ENCODE measurements around the gene ARHGEF28.

Gene ARHGEF28

GRCh38 chr5:73591698-73592501, 34.1 kb upstream of the ARHGEF28 start:
- no peak for DNase-seq
- Histone ChIP-seq H3K9me3 (ENCODE audit: severe bottlenecking) (no peaks in the 10 kb centered on the region), H3K36me3 (no peaks in the 10 kb centered on the region), H3K4me3 (ENCODE audit: low read depth, low read length) (no peak overlapping the region), H3K27ac (no peak overlapping the region), H3K27me3 (ENCODE audit: insufficient read depth, low read depth, severe bottlenecking) (no peaks in the 10 kb centered on the region)
- TF ChIP-seq, protein P1, sequence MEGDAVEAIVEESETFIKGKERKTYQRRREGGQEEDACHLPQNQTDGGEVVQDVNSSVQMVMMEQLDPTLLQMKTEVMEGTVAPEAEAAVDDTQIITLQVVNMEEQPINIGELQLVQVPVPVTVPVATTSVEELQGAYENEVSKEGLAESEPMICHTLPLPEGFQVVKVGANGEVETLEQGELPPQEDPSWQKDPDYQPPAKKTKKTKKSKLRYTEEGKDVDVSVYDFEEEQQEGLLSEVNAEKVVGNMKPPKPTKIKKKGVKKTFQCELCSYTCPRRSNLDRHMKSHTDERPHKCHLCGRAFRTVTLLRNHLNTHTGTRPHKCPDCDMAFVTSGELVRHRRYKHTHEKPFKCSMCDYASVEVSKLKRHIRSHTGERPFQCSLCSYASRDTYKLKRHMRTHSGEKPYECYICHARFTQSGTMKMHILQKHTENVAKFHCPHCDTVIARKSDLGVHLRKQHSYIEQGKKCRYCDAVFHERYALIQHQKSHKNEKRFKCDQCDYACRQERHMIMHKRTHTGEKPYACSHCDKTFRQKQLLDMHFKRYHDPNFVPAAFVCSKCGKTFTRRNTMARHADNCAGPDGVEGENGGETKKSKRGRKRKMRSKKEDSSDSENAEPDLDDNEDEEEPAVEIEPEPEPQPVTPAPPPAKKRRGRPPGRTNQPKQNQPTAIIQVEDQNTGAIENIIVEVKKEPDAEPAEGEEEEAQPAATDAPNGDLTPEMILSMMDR (IDR thresholded peaks at IDR 0.05; ENCODE audit: low read depth, low read length) = no peak

DNA sequence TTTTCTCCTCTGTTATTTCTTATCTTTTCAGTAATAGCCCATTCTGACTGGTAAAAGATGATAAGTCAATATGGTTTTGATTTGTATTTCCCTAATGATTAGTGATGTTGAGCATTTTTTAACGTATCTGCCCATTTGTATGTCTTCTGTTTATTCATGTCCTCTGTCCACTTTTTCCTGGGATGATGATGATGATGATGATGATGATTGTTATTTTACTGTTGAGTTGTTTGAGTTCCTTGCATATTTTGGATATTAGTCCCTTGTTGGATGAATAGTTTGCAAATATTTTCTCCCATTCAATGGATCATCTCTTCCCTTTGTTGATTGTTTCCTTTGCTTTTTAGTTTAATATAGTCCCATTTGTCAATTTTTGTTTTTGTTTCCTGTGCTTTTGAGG, 33.4 kb upstream of the ARHGEF28 start:
- H3K9me3 ChIP-seq (ENCODE audit: severe bottlenecking) = no peaks in the 10 kb centered on the region
- DNase-seq = no peak
- no peaks in the 10 kb centered on the region for H3K27me3 ChIP-seq (ENCODE audit: insufficient read depth, low read depth, severe bottlenecking)
- no peak overlapping the region for H3K4me3 ChIP-seq (ENCODE audit: low read depth, low read length)
- TF ChIP-seq, protein P1 (IDR thresholded peaks at IDR 0.05; ENCODE audit: low read depth, low read length) = no peak
- H3K27ac ChIP-seq = no peak overlapping the region
- no peaks in the 10 kb centered on the region for H3K36me3 ChIP-seq

- Histone ChIP-seq H3K9me3 (ENCODE audit: severe bottlenecking) (peaks cover 5% of the 10 kb centered on the region), H3K27ac (no peak overlapping the region), H3K27me3 (ENCODE audit: insufficient read depth, low read depth, severe bottlenecking) (no peaks in the 10 kb centered on the region), H3K36me3 (no peaks in the 10 kb centered on the region), H3K4me3 (ENCODE audit: low read depth, low read length) (no peak overlapping the region)
- DNase-seq = peak; percentile 52
- TF ChIP-seq, protein P1 (IDR thresholded peaks at IDR 0.05; ENCODE audit: low read depth, low read length) = peak; percentile 58
Measured at GRCh38 chr5:73596705-73597328, 29.2 kb upstream of the ARHGEF28 start.

DNA sequence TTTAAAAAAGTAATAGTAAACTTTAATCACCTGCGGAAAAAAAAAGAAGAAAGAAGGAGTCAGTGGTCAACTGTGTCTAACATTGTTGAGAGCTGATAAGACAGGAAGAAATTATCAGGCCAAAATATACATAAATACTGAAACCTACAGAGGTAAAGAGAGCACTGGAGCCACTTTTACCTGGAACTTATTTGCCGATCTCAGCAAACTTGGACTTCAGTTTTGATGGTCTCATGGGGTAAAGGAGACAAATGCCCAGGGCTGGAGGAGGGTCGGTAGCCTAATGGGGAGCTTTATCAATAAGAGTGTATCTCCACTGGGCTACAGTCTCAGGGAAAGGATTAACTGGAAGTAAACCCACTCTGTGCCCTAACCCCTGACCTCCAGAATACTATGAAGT, 26.6 kb upstream of the ARHGEF28 start:
- H3K27ac ChIP-seq = no peak overlapping the region
- H3K4me3 ChIP-seq (ENCODE audit: low read depth, low read length) = no peak overlapping the region

GRCh38 chr5:73603998-73604397, 22.0 kb upstream of the ARHGEF28 start:
- Histone ChIP-seq H3K27ac (no peak overlapping the region), H3K9me3 (ENCODE audit: severe bottlenecking) (peaks cover 9% of the 10 kb centered on the region), H3K27me3 (ENCODE audit: insufficient read depth, low read depth, severe bottlenecking) (no peaks in the 10 kb centered on the region), H3K36me3 (no peaks in the 10 kb centered on the region), H3K4me3 (ENCODE audit: low read depth, low read length) (no peak overlapping the region)
- TF ChIP-seq, protein P1 (IDR thresholded peaks at IDR 0.05; ENCODE audit: low read depth, low read length) = no peak
- no peak for DNase-seq

More for the DNA sequence above, 26.6 kb upstream of the ARHGEF28 start:
- Histone ChIP-seq H3K36me3 (no peaks in the 10 kb centered on the region), H3K27me3 (ENCODE audit: insufficient read depth, low read depth, severe bottlenecking) (no peaks in the 10 kb centered on the region), H3K9me3 (ENCODE audit: severe bottlenecking) (peaks cover 9% of the 10 kb centered on the region)
- no peak for DNase-seq
- TF ChIP-seq, protein P1 (IDR thresholded peaks at IDR 0.05; ENCODE audit: low read depth, low read length) = no peak
